Activated CD8-positive, alpha-beta memory T cell treated with anti-CD3 and anti-CD28 coated beads, Interleukin-2, amount 50 U/mL, for 48 hours (primary cell): ENCODE measurements around the gene FAM124A.
A peak's percentile ranks its signal among the peaks of the same experiment; 100 is the strongest.

Experiments used
- DNase-seq: peaks from one replicate; pipeline ENCODE4 v3.0.0-alpha.2; 2020

FAM124A gene, protein sequence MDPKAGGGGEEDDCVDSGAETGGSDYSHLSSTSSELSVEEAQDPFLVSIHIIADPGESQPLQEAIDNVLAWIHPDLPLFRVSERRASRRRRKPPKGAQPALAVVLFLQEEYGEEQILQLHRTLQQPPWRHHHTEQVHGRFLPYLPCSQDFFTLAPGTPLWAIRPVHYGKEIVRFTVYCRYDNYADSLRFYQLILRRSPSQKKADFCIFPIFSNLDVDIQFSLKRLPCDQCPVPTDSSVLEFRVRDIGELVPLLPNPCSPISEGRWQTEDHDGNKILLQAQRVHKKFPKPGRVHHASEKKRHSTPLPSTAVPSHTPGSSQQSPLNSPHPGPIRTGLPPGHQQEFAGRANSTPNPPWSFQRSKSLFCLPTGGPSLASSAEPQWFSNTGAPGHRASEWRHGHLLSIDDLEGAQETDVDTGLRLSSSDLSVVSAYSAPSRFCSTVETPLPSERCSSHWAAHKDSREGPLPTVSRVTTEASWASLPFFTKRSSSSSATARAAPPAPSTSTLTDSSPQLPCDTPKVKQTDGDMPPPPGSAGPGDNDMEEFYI

DNA sequence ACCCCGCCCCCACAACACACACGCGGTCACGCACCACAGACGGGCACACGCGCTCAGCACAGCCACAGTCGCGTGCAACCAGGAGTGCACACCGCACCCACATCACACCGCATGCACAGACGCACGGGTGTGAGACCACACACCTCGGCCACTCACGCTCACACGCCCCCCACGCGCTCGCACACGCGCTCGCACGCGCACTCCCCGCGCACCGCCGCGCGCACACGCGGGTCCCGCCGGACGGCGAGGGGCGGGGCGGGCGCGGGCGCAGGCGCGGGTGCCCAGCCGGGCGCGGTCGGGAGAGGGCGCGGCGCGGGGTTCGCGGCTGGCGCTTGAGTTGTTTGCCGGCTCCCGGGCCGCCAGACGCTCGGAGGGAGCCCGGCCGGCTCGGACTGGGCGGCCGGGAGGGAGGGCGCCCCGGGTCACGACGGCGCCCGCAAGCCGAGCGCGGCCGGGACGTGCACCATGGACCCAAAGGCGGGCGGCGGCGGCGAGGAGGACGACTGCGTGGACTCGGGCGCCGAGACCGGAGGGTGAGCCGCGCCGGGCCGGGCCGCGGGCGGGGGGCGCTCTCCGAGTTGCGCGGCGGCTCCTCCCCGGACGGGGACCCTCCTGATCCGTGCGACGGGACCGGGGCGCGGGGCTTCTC is at the start of gene FAM124A:
Gene FAM124A, plus strand, starts transcription at position 362 of the 649 bp plus-strand sequence. Its CDS starts 104 bp downstream, at position 466.
- peak; percentile 80 for DNase-seq

DNA sequence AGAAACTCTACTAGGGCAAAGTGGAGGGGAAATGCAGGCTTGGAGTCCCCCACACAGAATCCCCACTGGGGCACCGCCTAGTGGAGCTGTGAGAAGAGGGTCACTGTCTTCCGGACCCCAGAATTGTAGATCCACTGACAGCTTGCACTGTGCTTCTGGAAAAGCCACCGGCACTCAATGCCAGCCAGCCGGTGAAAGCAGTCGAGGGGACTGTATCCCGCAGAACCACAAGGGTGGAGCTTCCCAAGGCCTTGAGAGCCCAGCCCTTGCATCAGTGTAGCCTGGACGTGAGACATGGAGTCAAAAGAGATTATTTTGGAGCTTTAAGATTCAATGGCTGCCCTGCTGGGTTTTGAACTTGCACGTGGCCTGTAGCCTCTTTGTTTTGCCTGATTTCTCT is 47.2 kb upstream of the FAM124A start:
- no peak for DNase-seq

DNA sequence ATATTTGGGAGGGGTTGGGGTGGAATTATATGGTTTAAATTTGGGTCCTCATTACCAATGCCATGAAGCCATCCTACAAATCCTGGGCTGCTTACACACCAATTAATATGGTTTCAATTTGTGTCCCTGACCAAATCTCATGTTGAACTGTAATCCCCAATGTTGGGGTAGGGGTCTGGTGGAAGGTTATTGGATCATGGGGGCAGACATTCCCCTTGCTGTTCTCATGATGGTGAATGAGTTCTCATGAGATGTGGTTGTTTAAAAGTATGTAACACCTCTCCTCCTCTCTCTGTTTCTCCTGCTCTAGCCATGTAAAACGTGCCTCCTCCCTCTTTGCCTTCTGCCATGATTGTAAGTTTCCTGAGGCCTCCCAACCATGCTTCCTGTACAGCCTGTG is 46.6 kb upstream of the FAM124A start:
- DNase-seq = no peak

DNA sequence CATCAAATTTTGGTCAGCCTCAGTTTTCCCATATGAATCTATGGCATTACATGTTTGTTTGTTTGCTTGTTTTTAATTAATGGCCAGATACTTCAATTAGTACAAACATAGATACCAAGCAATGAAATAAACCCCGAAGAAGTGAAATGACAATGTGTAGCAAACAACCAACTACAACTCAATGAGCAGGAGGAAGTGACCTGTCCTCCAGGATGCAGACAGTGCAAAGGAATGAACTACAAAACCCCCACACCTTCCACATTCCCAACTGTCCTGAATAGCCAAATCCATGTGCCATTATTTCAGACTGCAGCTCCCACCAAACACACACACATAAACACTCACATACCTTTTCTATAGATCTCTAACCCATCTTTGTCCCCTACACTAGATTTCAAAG is 45.0 kb upstream of the FAM124A start:
- DNase-seq = no peak

DNA sequence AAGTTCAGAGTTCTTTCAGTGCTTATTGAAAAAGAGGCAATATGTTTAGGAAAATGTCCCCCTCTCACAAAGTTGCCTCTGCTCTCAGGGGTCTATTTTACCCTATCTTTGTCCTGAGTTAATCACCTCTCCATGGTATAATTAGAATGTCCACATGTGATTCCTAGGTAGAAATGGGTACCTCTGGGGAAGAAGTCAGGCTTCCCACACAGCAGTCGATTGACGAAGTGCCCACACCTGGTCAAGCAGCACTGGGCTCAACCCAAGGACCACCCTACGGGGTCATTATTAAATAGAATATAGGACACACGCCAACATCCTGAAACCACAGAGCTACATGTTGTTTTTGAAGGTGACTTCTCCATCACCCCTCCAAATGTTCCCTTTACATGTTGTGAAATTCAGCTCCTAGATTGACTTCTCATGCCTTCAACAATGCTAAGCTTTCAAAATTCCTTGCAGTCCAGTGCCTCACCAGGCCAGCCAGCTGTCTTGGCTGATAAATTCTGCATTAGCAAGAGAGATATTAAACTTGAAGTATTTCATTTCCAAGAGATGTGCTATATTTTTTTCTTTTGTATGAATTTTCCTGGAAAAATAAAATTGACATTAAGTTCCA is 43.6 kb upstream of the FAM124A start:
- DNase-seq = no peak

DNA sequence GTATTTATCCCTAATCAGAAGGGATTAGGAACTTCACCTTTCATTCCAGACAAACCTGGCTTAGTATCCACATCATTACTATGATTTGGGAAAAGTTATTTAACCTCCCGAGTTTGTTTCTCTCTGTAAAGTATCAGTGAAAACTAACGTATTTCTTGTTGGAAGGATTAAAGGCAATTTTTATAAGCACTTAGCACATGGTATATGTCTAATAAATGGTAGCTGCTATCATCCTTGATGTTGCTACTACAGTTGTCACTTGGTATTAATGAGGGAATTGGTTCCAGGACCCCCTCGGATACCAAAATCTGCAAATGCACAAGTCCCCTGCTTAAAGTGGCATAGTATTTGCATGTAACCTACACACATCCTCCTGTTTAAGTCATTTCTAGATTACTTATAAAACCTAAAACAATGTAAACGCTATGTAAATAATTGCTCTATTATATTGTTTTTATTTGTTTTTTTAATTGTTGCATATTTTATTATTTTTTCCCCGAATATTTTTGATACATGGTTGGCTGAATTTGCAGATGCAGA is 42.7 kb upstream of the FAM124A start:
- DNase-seq = no peak

DNA sequence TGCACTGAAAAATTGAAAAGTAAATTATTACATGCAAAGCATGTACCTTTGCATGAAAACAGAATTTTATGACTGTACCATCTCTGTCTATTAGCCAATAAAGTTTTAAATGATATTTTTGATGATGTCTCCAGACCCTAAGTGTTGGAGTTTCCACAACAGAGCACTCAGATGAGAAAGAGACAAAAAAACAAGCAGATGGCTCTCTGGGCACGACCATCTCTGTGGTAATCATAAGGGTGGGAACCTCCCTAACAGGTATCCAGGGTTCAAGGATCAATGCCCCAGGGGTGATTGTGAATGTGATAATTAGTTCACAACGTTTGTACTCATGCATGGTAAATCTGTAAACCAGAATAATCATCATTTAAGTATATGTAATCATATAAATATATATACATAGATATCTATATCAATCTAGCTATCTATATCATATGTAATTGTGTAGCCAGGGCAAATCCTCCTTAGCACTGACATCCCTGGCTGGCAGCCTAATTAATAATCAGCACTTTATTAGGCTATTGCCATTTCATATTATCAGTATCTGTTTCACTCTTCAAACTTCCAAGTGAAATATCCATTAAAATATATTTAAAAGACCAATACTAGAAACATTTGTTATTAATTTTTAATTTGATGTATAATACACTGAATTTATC is 41.2 kb upstream of the FAM124A start:
- DNase-seq = no peak

DNA sequence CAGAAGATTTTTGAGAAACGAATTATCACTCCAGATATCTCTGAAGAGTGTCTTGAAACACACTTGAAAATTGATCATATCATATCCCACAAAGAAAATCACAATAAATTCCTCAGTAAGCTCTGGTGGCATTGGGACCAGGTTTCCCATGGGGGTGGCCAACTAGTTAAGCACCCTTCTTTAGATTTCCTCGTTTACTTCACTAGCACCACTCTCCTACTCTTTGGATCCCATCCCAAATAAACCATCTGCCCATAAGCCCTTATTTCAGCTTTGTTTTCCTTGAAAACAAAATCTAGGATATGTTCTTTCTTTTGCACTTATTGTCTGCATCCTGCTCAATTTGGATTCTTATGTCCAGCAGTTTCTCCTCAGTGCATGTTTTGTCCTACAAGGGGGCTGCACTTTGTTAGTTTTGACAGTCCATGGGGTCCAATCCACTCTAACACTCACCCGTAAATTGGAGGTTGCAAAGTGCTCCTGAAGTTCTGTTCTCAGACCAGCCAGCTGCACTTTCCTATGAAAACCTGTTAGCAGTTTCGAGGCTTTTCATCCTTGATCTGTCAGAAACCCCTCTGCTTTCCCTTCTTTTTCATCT is 40.3 kb upstream of the FAM124A start:
- DNase-seq = no peak

DNA sequence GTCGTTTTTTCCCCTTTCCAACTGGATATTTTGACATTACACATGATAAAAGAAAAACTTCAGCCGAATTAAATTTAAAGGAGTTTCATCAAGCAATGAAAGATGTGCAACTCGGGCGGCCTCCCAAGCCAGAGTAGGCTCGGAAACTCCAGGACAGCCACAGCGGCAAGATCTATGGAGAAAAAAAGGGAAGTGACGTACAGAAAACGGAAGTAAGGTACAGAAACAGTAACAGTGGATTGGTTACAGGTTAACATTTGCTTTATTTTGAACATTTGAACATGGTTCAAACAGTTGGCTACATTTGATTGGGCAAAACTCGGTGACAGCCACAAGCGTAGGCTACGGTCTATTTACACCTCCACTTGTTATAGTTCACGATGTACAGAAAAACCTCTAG is 30.5 kb upstream of the FAM124A start:
- DNase-seq = no peak

DNA sequence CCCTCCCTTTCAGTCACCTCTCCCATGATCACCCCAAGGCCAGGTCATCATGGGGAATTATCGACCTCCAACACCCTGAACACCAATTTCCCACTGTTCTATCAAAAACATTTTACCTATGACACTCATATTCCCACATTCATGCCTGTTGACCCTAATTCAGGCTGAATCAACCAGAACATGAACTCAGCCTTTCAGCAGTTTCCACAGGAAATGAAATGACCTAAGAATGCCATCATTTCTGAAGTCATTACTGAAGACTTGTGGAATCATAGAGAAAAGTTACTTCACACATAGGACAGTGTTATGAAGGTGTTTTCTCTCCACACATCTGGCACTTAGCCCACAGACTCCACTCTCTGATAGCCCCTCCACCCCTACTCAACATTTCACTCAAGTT is 29.9 kb upstream of the FAM124A start:
- no peak for DNase-seq

DNA sequence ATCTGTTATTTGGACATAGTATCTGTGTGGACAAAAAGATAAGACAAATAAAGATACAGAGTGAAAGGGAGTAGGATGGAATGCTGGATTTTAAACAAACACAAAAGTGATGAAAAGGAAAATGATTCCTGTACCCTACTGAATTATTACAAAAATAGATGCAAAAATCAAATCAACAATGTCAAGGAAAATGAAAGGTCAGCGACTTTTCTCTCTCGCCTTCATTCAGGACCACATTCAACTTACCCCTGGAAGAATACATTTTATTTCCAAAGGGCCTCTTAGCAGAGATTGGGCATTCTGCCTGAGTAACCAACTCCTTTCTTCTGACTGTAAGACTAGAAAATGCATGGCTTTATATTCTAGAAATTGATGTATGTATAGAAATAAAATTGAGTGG is 28.8 kb upstream of the FAM124A start:
- no peak for DNase-seq

DNA sequence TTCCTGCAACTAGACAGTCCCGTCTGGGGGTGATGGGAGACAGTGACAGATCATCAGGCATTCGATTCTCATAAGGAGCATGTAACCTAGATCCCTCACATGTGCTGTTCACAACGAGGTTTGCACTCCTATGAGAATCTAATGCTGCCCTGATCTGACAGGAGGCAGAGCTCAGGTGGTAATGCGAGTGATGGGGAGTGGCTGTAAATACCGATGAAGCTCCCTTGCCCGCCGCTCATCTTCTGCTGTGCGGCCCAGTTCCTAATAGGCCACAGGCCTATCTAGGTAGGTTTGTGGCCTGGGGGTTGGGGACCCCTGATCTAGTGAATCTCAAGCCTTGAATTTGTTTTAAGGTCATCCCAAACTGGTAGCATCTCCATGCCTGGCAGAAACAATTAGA is 27.3 kb upstream of the FAM124A start:
- no peak for DNase-seq

DNA sequence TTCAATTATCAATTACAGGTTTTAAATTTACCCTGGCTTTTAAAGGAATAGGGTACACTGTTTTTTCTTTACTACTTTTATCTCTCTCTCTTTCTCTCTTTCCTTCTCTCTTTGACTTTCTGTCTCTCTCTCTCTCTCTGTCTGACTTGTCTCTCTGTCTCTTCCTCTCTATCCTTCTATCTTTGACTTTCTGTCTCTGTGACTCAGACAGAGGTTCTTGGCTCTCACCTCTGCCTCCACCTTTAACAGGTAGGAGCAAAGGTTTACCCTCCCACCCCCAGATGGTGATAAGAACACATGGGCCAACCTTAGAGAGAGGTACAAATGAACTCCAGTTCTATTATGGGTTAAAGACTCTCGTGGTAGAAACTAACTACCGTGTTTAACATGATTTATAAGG is 20.3 kb upstream of the FAM124A start:
- DNase-seq = no peak

DNA sequence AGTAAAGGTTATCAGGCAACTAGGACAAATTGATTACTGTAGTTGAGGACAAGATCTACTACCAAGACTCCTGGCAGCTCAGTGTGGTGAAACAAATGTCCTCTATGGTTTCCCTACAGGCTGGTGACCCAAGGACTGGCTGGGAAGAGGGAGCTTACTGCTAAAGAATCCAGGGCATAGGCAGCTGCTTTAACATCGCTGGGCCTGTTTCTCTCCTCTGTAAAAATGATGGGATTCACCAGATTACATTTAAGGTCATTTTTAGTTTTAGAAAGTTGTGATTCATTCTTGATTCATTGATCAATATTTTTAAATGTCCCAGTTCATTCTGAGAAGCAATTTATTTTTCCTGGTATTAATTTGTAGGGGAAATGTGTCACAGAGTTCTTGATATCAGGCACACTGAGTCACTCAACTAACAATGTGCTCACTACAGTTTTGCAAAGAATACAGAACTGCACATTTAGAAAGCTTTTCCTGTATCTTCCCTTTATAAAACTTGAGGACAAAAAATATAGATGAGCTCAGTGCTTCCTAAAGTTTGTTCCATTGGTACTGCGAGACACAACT is 19.6 kb upstream of the FAM124A start:
- DNase-seq = no peak

DNA sequence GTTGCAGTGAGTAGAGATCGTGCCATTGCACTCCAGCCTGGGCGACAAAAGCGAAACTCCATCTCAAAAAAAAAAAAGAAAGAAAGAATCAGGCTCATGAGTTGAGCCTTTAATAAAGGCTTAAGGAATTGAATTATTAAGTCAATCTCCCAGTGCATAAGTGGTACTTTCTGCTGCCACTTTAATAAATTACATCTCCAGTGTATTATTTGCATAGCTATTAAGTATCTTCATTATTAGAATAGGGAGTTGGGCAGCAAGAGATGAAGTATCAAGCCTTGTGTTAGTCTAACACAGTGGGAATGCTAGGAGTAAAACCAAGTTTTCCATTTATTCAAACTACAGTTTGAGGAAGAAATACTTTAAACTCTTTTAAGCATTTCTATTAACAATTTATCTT is 15.6 kb upstream of the FAM124A start:
- no peak for DNase-seq

DNA sequence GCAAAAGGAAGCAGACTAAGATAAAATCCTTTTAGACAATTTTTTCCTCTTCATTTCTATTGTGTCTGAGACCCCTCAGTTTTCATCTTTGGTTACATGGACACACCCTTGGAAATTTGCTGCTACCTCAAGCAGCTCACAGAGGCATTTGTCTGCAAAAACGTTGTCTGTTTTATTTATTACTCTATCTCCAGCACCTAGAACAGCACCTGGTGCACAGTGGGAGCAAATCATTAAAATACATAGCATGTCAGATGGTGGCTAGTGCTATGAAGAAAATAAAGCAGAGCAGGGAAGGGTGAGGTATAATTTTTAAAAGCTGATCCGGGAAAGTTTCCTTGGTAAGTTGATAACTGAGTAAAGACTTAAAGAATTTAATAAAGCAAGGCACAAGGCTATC is 14.3 kb upstream of the FAM124A start:
- no peak for DNase-seq

DNA sequence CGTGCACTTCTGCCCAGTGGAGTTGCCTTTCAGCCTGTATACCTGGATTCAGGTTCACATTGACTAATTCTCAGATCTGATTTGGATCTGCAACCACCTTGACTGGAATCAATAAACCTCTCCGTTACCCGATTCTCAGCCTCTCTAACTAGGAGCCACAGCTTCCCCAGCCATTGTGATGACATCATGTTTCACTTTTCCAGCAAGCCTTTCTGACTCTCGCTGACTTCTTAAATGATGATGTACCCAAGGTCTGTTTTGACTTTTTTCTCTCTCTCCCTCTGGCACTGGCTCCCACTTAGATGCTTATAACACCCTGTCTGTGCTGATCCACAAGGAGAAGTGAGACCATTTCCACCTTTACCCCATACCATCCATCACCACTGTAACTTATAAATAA is 13.5 kb upstream of the FAM124A start:
- no peak for DNase-seq

DNA sequence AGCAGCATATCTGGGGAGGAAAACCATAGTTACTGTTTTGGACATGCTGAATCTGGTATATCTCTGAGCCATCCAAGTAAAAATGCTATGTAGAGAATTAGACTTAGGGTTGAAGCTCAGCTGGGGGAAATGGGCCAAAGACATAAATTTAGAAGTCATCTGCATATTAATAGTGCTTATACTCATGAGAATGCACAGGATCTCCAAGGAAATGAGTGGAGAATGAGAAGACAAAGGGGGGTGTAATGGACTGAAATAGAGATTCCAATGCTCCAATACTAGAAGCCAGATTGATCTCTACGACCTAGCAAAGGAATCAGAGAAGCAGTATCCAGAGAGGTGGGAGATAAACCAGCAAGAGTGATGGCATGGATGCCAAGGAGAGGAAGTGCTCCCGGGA is 10.3 kb upstream of the FAM124A start:
- DNase-seq = no peak

DNA sequence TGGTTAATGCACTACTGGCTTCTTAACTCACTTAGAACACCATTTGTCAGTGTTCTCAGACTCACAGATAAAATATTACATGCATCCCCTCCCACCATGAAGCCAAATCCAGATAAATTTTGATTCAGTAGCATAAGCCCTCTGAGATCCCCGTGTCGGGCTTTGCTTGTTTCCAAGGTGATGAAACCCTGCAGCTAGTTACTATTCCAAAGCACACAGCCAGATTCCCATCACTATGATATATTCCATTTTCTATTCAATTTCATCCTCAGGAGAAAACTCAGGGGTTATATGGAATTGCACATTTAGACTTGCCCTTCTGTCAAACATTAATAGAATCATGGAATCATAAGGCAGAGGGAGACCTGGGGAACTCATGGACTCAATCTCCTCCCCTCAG is 9.4 kb upstream of the FAM124A start:
- no peak for DNase-seq

DNA sequence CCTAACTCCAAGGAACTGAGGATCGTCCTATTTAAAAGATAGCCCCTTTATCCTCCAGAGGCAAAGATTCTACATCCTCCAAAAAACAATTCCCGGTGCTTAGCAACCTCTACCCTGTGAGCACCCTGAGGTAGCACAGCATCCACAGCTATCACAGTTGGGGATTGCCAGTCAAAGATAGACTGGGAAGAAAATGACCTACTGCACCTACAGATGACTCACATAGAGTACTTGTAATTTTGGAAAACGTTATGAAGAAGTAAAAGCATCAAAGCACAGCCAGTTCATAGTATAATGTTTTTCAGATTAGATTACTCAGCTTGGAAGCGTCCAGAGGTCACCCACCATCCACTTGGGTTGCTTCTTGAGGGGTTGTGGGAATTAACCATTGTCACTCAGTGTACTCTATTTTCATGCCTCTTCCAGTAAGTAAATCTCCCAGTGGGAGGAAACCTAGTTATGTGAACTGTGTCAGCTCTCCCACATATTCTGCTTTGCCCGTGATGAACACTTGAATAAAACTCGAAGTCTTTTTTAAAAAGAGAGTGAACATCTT is 8.9 kb upstream of the FAM124A start:
- no peak for DNase-seq

DNA sequence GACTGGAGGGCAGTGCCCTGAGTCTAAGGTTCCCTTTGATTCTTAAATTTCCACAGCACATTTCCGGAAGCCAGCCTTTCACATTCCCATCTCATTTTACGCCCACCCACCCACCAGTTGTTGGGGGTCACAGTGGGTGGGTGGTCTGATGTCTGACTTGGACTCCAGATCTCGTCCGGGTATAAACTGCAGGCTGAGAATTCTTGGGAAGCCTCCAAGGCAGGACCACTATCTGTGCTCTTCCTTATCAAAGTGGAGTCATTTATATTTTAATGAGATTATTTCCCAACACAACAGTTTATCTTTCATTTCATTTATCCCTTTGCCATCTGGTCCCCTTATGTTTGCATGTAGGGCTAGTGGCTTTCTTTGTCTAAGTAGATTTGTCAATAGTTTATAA is 3.6 kb upstream of the FAM124A start:
- DNase-seq = no peak

DNA sequence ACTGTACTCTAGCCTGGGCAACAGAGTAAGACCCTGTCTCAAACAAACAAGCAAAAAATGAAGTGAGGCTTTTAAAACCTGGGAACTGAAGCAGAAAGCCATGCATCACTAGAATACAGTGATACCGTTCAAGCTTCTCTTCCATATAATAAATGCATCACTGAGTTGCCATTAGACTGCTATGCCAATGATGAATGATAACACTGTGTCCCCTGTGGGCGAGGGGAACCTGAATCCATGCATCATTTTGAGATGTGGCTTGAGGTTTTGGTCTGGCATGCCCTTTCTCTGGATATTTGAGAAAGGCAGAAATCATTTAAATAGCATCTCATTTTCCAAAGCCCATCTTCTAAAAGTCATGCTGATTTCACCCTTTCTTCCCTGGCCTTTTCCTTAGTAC is 1.5 kb upstream of the FAM124A start:
- no peak for DNase-seq
